K562 (cell line): Measurements from ENCODE around the gene ZFP30. TPM values are rescaled to one million over a fixed set of nuclear protein-coding genes. Genes with fewer than 3 reads are reported as not detected.
A peak's percentile ranks its signal among the peaks of the same experiment; 100 is the strongest.

Experiments
- COPS2 ChIP-seq: fragments of 450-650 bp; conservative IDR thresholded peaks from 2 replicates; pipeline ENCODE4 v1.6.1; 2016; ENCODE audit warnings: mild to moderate bottlenecking, moderate library complexity
- CREB1 ChIP-seq, 2 experiments: sonication (generic) in 1 of 2; formaldehyde crosslinking in 1 of 2; IDR thresholded peaks; 2 replicates each; pipeline versions ENCODE4 v1.6.1 to v1.8.0; 2012 to 2022; ENCODE audit warnings: inconsistent platforms in 1 of 2, mild to moderate bottlenecking in 1 of 2, missing genetic modification reagents in 1 of 2, moderate library complexity in 1 of 2
- NCOA6 ChIP-seq: fragments of 450-650 bp; IDR thresholded peaks from 2 replicates; pipeline ENCODE4 v1.6.1; 2017; ENCODE audit warnings: mild to moderate bottlenecking
- NELFE ChIP-seq: IDR thresholded peaks from 2 replicates; pipeline ENCODE4 v1.6.1; 2011; ENCODE audit warnings: mild to moderate bottlenecking; ENCODE audit not compliant: insufficient read depth, insufficient read length
- PTBP1 ChIP-seq: fragments of 200-400 bp; formaldehyde crosslinking; IDR thresholded peaks from 2 replicates; pipeline ENCODE4 v1.6.1; 2017; ENCODE audit warnings: low read depth, low read length
- SUPT5H ChIP-seq: fragments of 450-650 bp; IDR thresholded peaks from 2 replicates; pipeline ENCODE4 v1.6.1; 2016
- ZNF184 ChIP-seq: sonication (generic); formaldehyde crosslinking; IDR thresholded peaks from 2 replicates; pipeline ENCODE4 v1.5.0; 2020; ENCODE audit warnings: missing genetic modification reagents
- polyA plus RNA-seq, 8 experiments: library from polyadenylated mRNA; depleted of rRNA in 4 of 8; stranded (reverse) in 5 of 8; unstranded in 3 of 8; fragments of >200 nt; fragmentation: Nextera tagmentation in 2 of 8; fragmentation: Illumina TruSeq in 1 of 8; extraction: Ambion mirVana in 2 of 8; extraction: Trizol in 1 of 8; gene quantifications; 2 replicates each; pipeline versions ENCODE4 v1.2.1 to v1.2.3, GENCODE V29; 2011 to 2014; ENCODE audit warnings: inconsistent platforms in 1 of 8, missing spikeins in 1 of 8
- total RNA-seq, 7 experiments: library from RNA; depleted of rRNA in 6 of 7; stranded (reverse); fragments of >200 nt in 6 of 7; fragmentation: Illumina TruSeq in 2 of 7; extraction: Trizol in 2 of 7; gene quantifications; 2 replicates each; pipeline versions ENCODE4 v1.2.1 to v1.2.3, GENCODE V29; 2011 to 2021; ENCODE audit warnings: low replicate concordance in 1 of 7
- TF ChIP-seq, protein P1 (sequence below): fragments of 450-650 bp; IDR thresholded peaks from 2 replicates; pipeline ENCODE4 v1.6.1; 2016; ENCODE audit warnings: low read depth, mild to moderate bottlenecking, moderate library complexity
- TF ChIP-seq, protein P2 (sequence below): fragments of 450-650 bp; IDR thresholded peaks from 2 replicates; pipeline ENCODE4 v1.6.1; 2017; ENCODE audit warnings: antibody characterized with exemption, mild to moderate bottlenecking
- TF ChIP-seq, protein P3 (sequence below), 2 experiments: fragments of 450-650 bp; conservative IDR thresholded peaks; 2 replicates each; pipeline ENCODE4 v1.6.1; 2017; ENCODE audit warnings: mild to moderate bottlenecking in 2 of 2, moderate library complexity in 2 of 2

The ZFP30 gene
- total and polyA plus RNA-seq, 9 of the 15 experiments (the other 6 are each of a cell fraction or from before 2014, with no cell fraction given): 1.1 to 11.3 (median 4.9) TPM

DNA sequence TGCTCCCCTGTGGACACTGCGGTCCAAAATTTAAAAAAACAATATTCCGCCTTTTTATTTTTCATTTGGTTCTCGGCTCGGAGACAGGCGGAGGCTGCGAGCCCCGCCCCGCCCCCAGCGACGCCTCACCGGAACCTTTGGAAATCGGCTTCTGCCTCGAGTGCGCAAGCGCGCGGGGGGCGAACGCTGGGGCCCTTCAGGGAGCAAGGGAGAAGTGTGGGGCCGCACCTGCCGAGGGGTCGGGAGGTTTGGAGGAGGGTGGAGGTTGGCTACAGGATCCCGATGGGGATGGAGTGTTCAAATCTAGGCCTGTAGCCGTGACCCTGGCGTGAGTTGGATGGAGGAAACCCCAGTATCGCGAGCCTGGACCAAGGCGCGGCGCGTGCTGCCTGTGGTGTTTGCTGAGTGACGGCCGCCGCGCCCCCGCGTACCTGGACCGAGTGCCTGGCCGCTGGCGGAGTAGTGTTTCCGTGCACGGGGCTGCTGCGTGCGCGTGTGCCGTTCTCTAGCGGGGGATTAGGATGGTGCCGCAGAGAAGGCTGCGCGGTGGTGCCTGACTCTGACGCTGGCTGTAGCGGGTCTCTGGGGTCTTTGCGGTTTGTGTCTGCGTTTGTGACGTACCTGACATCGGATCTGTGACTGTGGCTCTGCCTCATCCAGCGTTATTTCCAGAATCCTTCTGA is 565 bp upstream of the ZFP30 start (continued):
- peak; percentile 39; the same call in 1 of the 2 replicates for TF ChIP-seq CREB1 (IDR thresholded peaks at IDR 0.05)
- TF ChIP-seq CREB1 (CRISPR knock-in tag; IDR thresholded peaks at IDR 0.05): 0 out of 2 replicates have a peak, but pooled peaks have one; percentile 32
- TF ChIP-seq, protein P1, sequence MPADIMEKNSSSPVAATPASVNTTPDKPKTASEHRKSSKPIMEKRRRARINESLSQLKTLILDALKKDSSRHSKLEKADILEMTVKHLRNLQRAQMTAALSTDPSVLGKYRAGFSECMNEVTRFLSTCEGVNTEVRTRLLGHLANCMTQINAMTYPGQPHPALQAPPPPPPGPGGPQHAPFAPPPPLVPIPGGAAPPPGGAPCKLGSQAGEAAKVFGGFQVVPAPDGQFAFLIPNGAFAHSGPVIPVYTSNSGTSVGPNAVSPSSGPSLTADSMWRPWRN: peak; percentile 90
- TF ChIP-seq, protein P2, sequence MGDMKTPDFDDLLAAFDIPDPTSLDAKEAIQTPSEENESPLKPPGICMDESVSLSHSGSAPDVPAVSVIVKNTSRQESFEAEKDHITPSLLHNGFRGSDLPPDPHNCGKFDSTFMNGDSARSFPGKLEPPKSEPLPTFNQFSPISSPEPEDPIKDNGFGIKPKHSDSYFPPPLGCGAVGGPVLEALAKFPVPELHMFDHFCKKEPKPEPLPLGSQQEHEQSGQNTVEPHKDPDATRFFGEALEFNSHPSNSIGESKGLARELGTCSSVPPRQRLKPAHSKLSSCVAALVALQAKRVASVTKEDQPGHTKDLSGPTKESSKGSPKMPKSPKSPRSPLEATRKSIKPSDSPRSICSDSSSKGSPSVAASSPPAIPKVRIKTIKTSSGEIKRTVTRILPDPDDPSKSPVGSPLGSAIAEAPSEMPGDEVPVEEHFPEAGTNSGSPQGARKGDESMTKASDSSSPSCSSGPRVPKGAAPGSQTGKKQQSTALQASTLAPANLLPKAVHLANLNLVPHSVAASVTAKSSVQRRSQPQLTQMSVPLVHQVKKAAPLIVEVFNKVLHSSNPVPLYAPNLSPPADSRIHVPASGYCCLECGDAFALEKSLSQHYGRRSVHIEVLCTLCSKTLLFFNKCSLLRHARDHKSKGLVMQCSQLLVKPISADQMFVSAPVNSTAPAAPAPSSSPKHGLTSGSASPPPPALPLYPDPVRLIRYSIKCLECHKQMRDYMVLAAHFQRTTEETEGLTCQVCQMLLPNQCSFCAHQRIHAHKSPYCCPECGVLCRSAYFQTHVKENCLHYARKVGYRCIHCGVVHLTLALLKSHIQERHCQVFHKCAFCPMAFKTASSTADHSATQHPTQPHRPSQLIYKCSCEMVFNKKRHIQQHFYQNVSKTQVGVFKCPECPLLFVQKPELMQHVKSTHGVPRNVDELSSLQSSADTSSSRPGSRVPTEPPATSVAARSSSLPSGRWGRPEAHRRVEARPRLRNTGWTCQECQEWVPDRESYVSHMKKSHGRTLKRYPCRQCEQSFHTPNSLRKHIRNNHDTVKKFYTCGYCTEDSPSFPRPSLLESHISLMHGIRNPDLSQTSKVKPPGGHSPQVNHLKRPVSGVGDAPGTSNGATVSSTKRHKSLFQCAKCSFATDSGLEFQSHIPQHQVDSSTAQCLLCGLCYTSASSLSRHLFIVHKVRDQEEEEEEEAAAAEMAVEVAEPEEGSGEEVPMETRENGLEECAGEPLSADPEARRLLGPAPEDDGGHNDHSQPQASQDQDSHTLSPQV: no peak
- no peak for TF ChIP-seq NELFE
- no peak for TF ChIP-seq COPS2
- no peak for TF ChIP-seq SUPT5H
- TF ChIP-seq, protein P3, sequence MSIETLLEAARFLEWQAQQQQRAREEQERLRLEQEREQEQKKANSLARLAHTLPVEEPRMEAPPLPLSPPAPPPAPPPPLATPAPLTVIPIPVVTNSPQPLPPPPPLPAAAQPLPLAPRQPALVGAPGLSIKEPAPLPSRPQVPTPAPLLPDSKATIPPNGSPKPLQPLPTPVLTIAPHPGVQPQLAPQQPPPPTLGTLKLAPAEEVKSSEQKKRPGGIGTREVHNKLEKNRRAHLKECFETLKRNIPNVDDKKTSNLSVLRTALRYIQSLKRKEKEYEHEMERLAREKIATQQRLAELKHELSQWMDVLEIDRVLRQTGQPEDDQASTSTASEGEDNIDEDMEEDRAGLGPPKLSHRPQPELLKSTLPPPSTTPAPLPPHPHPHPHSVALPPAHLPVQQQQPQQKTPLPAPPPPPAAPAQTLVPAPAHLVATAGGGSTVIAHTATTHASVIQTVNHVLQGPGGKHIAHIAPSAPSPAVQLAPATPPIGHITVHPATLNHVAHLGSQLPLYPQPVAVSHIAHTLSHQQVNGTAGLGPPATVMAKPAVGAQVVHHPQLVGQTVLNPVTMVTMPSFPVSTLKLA (conservative IDR thresholded peaks at IDR 0.05): peak; percentile 74 to 84
- no peak for TF ChIP-seq ZNF184 (CRISPR knock-in tag)
- TF ChIP-seq NCOA6: no peak
- no peak for TF ChIP-seq PTBP1
